Stimulated activated memory B cell treated with anti-CD40 and anti-IgM and Interleukin-4, amounts not matched to agents 10 μg/mL and 1 μg/mL and 100 μg/mL, for 72 hours (primary cell): Measurements from ENCODE around the gene WDR83.

Experiments
- ATAC-seq: fragments of 150-1000 bp; cut with Tn5 transposase; 2 replicates; pipeline ENCODE4 v1.10.0; 2021
- H3K27ac Mint-ChIP-seq: one replicate; pipeline ENCODE4 v1.8.0; 2022; ENCODE audit warnings: mild to moderate bottlenecking, mixed read lengths
- H3K27me3 Mint-ChIP-seq: one replicate; pipeline ENCODE4 v1.8.0; 2022; ENCODE audit warnings: mixed read lengths
- H3K36me3 Mint-ChIP-seq: one replicate; pipeline ENCODE4 v1.8.0; 2022; ENCODE audit warnings: mixed read lengths
- H3K4me1 Mint-ChIP-seq: one replicate; pipeline ENCODE4 v1.8.0; 2022; ENCODE audit warnings: mixed read lengths
- H3K4me3 Mint-ChIP-seq: one replicate; pipeline ENCODE4 v1.8.0; 2022; ENCODE audit warnings: mild to moderate bottlenecking, moderate library complexity, mixed read lengths
- H3K9me3 Mint-ChIP-seq: one replicate; pipeline ENCODE4 v1.8.0; 2022; ENCODE audit warnings: mixed read lengths

Gene WDR83

DNA sequence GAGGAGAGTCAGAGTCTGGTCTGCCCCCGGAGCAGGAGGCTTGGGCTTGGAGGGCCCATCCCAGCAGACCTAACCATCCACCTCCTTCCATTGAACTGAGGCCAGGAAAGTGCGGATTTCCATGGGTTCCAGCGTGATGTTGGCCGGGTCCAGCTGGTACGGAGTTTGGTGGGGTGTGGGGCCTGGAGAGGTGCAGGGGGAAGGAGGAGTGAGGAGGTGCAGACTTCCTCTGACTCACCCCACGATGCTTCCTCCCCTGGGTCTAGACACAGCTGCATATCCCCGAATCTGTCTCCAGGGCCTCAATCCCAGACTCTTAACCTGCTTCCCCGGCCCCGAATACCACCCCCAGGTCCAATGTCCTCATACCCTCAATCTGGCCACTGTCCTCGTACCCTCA, 20.1 kb upstream of the WDR83 start:
- peak overlapping the region; percentile 61 for H3K27ac Mint-ChIP-seq
- ATAC-seq: no peak
- no peaks in the 10 kb centered on the region for H3K27me3 Mint-ChIP-seq
- H3K4me3 Mint-ChIP-seq: no peak overlapping the region
- H3K9me3 Mint-ChIP-seq: no peaks in the 10 kb centered on the region
- H3K36me3 Mint-ChIP-seq: peaks cover 63% of the 10 kb centered on the region
- H3K4me1 Mint-ChIP-seq: peaks cover 13% of the 10 kb centered on the region

DNA sequence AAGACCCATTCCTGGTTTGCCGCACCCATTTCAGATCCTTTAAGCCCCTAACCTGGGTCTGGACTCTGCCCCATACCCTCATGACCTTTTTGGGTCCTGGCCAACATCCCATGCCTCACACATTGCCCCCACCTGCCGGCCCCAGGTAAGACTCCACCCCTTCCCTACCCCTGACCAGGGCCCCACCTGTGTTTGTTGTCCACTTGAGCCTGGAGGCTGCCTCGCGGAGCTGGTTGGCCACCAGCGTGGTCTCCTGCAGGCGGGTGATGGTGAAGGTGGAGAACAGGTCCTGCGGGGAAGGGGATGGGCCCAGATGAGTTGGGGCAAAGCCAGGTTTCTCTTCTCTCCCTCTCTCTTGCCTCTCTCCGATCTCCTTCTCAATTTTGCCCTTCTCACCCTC, 19.6 kb upstream of the WDR83 start:
- no peak for ATAC-seq
- Mint-ChIP-seq H3K27me3 (no peaks in the 10 kb centered on the region), H3K4me3 (no peak overlapping the region), H3K4me1 (peaks cover 13% of the 10 kb centered on the region), H3K27ac (peak overlapping the region; percentile 61), H3K36me3 (peaks cover 68% of the 10 kb centered on the region), H3K9me3 (no peaks in the 10 kb centered on the region)

DNA sequence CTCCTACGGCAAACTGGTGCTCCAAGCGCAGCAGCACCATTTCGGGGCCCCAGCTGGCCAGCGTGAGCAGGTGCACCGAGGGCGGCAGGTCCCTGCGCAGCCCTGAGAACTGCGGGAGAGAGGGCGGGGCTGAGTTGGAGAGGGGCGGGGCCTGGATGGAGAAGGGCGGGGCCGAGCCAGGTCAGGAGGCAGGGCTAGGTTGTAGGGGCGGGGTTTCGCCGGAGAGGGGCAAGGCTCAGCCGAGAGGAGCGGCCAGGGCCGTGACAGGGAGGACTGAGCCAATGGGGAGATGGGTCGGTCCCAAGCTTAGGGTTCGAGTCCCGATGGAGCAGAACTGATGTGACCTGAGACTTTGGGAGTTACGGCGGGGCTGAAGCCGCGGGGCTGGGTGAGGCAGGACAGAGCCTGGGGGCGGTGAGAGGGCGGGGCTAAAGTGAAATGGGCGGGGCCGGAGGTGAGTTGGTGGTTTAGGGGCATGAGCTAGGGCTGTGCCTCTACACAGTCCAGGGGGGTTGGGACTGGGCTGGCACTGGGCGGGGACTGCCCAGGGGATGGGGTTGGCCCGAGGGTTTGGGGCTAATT, 19.0 kb upstream of the WDR83 start:
- H3K4me1 Mint-ChIP-seq: peaks cover 13% of the 10 kb centered on the region
- peaks cover 72% of the 10 kb centered on the region for H3K36me3 Mint-ChIP-seq
- no peak overlapping the region for H3K4me3 Mint-ChIP-seq
- H3K9me3 Mint-ChIP-seq: no peaks in the 10 kb centered on the region
- peak overlapping the region; percentile 61 for H3K27ac Mint-ChIP-seq
- ATAC-seq: peak; percentile 61
- H3K27me3 Mint-ChIP-seq: no peaks in the 10 kb centered on the region

DNA sequence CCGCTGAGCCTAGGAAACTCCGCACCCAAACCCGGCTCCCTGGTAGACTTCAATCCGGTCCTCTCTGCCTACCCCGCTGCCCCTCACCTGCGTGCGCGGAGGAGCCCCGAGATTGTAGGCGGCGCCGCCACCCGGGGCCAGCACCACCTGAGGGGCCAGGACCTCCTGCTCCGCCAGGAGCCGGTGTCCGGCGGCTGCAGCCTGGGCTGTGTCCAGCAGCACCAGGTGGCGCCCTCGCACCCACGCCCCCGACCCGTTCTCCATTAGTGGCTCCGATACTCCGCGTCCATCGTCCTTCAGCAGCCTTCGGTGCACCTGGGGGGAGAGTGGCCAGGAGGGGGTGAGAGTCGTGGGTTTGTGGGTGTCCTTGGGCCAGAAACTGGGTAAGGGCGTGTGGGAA, 18.5 kb upstream of the WDR83 start:
- no peaks in the 10 kb centered on the region for H3K9me3 Mint-ChIP-seq
- H3K36me3 Mint-ChIP-seq: peaks cover 72% of the 10 kb centered on the region
- H3K4me1 Mint-ChIP-seq: peaks cover 13% of the 10 kb centered on the region
- no peak overlapping the region for H3K4me3 Mint-ChIP-seq
- no peak overlapping the region for H3K27ac Mint-ChIP-seq
- no peaks in the 10 kb centered on the region for H3K27me3 Mint-ChIP-seq
- ATAC-seq: no peak

DNA sequence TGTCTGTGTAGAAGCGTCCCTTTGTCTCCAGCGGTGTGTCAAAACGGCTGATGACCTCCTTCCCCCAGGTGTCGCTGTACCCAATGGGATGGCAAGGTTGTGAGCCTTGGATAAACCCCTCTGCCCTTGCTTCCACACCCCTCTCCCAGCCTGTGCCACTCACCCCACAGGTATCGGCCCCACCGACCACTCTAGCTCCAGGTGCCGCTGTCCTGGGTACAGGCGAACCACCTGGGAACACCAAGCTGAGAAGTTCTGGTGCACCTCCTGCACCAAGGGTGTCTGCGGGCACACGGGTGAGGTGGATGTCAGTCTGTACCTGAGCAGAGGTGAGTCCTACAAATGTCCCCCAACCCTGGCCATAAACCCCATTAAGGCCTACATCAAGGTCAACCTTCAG, 16.7 kb upstream of the WDR83 start:
- ATAC-seq: no peak
- H3K27ac Mint-ChIP-seq: no peak overlapping the region
- peaks cover 68% of the 10 kb centered on the region for H3K36me3 Mint-ChIP-seq
- H3K9me3 Mint-ChIP-seq: no peaks in the 10 kb centered on the region
- no peak overlapping the region for H3K4me3 Mint-ChIP-seq
- H3K4me1 Mint-ChIP-seq: peaks cover 13% of the 10 kb centered on the region
- H3K27me3 Mint-ChIP-seq: no peaks in the 10 kb centered on the region

DNA sequence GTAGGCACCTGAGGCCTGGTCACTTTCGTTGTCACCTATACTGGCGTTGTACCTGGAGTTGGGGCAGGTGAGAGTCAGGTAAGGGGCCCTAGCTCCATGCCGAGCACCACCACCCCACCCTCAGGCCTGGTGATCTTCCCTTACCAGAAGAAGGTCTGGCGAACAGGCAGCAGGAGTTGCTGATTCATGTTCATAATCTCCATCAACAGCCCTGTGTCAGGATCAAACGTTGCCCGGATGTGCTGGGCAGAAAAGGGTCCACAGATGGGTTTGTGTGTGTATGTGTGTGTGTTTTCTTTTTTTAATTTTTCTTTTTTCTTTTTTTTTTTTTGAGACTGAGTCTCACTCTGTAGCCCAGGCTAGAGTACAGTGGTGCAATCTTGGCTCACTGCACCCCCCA, 14.4 kb upstream of the WDR83 start:
- Mint-ChIP-seq H3K36me3 (peaks cover 76% of the 10 kb centered on the region), H3K4me3 (no peak overlapping the region), H3K9me3 (no peaks in the 10 kb centered on the region), H3K27me3 (no peaks in the 10 kb centered on the region), H3K4me1 (peaks cover 20% of the 10 kb centered on the region), H3K27ac (no peak overlapping the region)
- no peak for ATAC-seq

DNA sequence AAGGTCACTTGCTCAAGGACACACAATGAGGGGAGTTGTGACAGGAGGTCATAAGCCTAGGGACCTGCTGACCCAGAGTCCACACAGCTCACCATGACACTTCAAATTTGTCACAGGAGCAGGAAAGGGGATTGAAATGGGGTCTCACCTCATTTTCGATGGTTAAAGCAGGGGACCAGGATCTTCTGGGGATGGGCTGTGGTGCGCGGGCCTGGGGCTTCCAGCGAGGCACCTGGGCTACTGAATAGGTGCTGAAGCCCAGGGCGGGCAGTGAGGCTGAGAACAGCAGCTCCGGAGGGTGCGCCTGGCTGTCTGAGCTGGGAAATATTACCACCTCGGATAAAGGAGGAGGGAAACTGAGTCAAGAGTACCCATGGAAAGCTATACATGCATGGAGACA, 11.1 kb upstream of the WDR83 start:
- Mint-ChIP-seq H3K27me3 (no peaks in the 10 kb centered on the region), H3K4me1 (peaks cover 16% of the 10 kb centered on the region), H3K36me3 (peaks cover 72% of the 10 kb centered on the region), H3K9me3 (no peaks in the 10 kb centered on the region), H3K27ac (no peak overlapping the region), H3K4me3 (no peak overlapping the region)
- ATAC-seq: no peak

DNA sequence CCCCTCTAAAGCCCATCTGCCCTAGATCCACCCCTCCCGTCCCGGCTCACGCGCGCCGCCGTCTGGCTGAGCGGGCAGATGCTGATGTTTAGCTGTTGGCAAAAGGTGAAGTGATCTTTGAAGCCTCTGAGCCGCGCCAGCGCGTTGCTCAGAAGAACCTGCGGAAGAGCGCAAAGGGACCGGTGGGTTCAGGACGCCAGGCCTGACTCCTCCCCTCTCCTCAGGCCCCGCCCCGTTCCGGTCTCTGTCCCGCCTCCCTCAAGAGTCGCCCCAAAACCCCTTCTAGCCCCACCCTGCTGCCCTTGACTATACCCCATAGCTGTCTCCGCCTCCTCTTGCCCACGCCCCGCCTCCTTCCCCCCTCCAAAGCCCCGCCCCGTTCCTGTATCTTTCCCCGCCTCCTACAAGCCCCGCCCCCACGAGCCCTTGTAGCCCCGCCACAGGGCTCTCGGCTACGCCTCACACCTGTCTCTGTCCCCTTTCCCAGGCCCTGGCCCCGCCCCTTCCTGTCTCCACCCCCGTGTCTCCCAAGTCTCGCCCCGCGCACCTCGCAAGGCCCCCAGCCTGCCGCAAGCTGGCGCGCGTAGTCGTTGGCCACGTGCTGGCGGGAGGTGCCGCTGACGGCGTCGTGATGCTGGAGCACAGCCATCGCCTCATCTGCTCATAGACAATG, 9.6 kb upstream of the WDR83 start:
- Mint-ChIP-seq H3K36me3 (peaks cover 61% of the 10 kb centered on the region), H3K4me1 (peaks cover 16% of the 10 kb centered on the region), H3K27me3 (no peaks in the 10 kb centered on the region), H3K27ac (peak overlapping the region; percentile 25), H3K9me3 (no peaks in the 10 kb centered on the region), H3K4me3 (no peak overlapping the region)
- peak; percentile 36 for ATAC-seq

DNA sequence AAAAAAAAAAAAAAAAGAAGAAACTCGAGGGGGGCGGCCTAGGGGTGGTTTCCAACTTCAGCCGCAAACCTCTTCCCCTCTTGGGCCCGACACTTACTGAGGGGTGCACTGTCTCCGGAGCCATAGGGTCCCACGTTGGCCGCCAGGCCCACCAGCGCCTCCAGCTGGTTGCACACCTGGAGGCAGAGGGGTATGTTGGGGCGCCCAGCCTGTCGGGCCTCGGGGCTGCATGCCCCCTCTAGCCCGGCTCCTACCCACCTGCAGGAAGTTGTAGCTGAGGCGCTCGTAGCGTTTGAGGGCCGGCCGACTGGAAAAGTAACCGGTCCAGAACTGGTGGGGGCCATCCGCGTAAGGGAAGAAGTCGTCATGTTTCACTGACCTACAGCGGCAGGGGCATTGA, 8.6 kb upstream of the WDR83 start:
- H3K27ac Mint-ChIP-seq: no peak overlapping the region
- H3K4me1 Mint-ChIP-seq: peaks cover 16% of the 10 kb centered on the region
- no peaks in the 10 kb centered on the region for H3K27me3 Mint-ChIP-seq
- ATAC-seq: no peak
- H3K36me3 Mint-ChIP-seq: peaks cover 60% of the 10 kb centered on the region
- no peak overlapping the region for H3K4me3 Mint-ChIP-seq
- no peaks in the 10 kb centered on the region for H3K9me3 Mint-ChIP-seq

DNA sequence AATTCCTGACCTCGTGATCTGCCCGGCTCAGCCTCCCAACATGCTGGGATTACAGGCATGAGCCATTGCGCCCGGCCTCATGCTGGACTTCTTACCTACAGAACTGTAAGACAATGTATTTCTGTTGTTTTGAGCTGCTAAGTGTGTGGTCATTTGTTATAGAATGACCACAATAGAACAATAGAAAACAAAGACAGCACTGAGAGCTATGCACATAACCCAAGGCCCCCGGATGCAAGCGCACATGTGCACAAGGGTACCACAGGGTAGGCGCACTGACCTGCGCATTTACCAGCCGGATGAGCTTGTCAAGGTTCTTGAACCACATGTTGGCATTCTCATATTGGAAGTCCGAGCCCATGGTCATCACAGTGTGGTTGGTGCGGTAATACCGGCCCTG, 5.6 kb upstream of the WDR83 start:
- Mint-ChIP-seq H3K36me3 (peaks cover 62% of the 10 kb centered on the region), H3K27me3 (no peaks in the 10 kb centered on the region), H3K9me3 (no peaks in the 10 kb centered on the region), H3K4me1 (peaks cover 26% of the 10 kb centered on the region), H3K4me3 (no peak overlapping the region), H3K27ac (no peak overlapping the region)
- ATAC-seq: no peak

DNA sequence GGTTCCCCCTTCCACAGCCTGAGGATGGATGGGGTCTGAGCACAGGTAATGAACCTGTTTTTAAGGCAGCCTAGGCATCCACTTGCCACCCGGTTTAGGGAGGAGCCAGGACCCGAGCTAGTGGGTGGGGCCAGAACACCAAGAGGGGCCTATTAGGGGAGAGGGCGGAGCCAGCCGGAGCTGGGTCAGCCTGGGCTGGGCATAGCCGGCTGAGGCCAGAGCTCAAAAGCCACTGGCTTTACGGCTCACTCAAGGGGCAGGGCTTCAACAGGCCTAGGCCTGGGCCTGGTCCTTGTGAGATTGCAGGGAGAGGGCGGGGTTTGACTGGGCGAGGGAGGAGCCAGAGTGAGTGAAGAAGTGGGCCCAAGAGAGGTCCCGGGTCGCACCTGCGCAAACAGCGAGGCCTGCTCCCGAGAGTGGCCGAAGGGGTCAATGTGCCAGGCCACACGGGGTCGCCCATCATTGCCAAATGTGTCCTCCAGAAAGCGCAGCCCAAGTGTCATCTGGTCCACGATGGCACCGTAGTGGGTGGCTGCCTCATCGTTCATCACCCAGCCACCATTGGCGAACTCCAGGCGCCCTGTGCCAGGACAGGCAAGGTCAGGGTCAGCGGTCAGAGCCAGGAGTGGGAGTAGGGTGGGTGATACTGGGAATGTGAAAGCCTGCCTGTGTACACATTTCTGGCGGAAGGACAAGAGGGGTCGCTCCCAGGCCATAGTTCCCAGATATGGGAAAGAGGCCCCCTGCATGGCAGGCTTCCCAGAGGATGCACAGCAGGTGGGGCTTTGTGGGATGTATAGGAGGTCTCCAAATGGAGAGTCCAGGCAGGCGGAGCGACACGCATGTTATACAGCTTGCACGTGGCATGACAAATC, 2.0 kb upstream of the WDR83 start:
- Mint-ChIP-seq H3K36me3 (peaks cover 45% of the 10 kb centered on the region), H3K4me3 (peak overlapping the region; percentile 90), H3K27ac (peak overlapping the region; percentile 97), H3K4me1 (peaks cover 46% of the 10 kb centered on the region), H3K27me3 (no peaks in the 10 kb centered on the region), H3K9me3 (no peaks in the 10 kb centered on the region)
- ATAC-seq: no peak

DNA sequence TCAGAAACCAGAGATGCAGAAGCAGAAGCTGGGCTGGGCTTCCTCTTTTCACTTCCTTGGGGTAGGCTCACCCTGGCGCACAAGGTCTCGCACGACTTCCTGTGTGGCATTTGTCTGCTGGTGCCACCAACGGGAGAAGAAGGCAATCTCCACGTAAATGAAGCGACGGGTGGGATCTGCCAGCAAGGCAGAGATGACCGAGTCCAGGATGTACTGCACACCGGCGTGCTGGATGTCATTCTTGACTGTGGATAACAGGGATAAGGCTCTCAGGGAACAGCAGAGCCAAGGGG, 1.4 kb upstream of the WDR83 start:
- H3K4me1 Mint-ChIP-seq: peaks cover 48% of the 10 kb centered on the region

DNA sequence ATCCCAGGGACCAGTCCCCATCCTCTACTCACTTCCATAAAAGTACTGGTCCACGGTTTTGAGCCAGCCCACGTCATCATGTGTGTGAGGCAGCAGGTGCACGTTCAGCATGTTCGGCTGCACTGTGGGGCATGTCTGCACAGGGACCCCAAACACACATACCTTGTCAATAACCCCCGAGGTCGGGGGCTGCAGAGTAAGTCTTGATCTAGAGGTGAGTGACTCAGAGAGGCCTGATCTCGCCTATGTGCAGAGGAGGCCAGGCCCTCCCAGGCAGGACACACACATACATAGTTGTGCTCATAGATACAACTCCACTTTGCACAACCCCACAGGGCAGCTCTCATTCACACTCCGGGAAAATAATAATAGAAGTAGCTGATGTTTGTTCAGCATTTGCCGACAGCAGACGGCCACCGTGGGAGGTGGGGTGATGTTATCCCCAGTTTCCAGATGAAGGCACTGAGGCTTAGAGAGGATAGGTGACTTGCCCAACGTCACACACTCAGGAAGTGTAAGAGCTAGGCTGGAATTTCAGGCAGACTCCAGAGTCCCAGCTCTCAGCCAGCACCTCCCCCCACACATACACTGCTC, 839 bp upstream of the WDR83 start:
- H3K36me3 Mint-ChIP-seq: peaks cover 35% of the 10 kb centered on the region
- peak; percentile 55 for ATAC-seq
- peak overlapping the region; percentile 97 for H3K27ac Mint-ChIP-seq
- no peaks in the 10 kb centered on the region for H3K27me3 Mint-ChIP-seq
- H3K4me3 Mint-ChIP-seq: peak overlapping the region; percentile 90
- H3K4me1 Mint-ChIP-seq: peaks cover 53% of the 10 kb centered on the region
- H3K9me3 Mint-ChIP-seq: no peaks in the 10 kb centered on the region

More for the DNA sequence above, 1.4 kb upstream of the WDR83 start:
- H3K9me3 Mint-ChIP-seq: no peaks in the 10 kb centered on the region
- peaks cover 39% of the 10 kb centered on the region for H3K36me3 Mint-ChIP-seq
- H3K27ac Mint-ChIP-seq: peak overlapping the region; percentile 97
- H3K4me3 Mint-ChIP-seq: peak overlapping the region; percentile 90
- no peaks in the 10 kb centered on the region for H3K27me3 Mint-ChIP-seq
- ATAC-seq: peak; percentile 88

DNA sequence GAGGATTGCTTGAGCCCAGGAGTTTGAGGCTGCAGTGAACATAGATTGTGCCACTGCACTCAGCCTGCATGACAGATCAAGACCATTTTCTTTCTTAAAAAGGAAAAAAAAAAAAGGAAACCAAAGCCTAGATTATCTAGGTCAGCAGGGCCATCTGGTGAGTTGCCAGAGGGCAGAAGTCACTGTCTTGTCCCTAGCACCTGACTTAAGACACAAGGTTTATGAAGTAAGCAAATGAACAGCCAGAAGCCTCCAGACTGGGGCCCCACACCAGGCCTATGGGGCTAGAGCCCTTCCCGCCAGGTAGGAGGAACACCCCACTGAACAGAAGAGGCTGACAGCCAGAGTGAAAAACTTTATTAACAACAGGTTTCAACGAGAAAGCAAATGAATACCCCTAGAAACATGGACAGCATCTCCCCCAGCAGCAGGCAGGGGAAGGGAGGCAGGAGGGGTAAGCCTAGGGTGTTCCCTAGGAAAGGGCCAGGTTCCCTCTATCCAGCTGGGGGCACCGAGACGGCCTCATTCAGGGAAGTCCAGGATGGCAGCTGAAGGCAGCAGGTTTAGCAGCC, 1.2 kb downstream of the WDR83 start:
- Mint-ChIP-seq H3K27ac (no peak overlapping the region), H3K27me3 (no peaks in the 10 kb centered on the region), H3K4me1 (peaks cover 63% of the 10 kb centered on the region), H3K9me3 (no peaks in the 10 kb centered on the region), H3K4me3 (peak overlapping the region; percentile 96), H3K36me3 (peaks cover 42% of the 10 kb centered on the region)
- no peak for ATAC-seq

DNA sequence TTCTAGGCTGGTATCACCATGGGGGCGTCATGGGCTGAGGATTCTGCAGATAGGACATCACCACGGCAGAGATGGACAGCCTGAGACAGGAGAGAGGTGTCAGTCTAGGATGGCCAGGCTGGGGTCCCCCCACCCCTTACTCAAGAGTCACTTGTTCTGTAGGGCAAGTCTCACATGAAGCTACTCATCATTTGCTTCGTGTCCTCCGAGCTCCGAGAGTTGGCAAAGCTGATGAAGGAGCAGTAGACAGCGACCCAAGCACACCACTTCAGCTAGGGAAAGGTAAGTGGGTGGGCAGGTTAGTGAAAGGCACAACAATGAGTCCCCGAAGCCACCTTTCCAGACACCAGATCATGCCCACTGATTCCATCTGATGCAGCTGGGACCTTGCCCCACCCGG, 1.7 kb downstream of the WDR83 start:
- Mint-ChIP-seq H3K4me3 (peak overlapping the region; percentile 96), H3K27me3 (no peaks in the 10 kb centered on the region), H3K36me3 (peaks cover 37% of the 10 kb centered on the region), H3K27ac (peak overlapping the region; percentile 100), H3K9me3 (no peaks in the 10 kb centered on the region), H3K4me1 (peaks cover 63% of the 10 kb centered on the region)
- ATAC-seq: no peak
